GM19372 (cell line): ENCODE results near the gene GIPC3.
"Not testable (repeated sequence)": the region's sequence is repeated elsewhere in the genome, so short reads cannot be mapped to it uniquely, and the experiment has no call there.

Source experiments
- ATAC-seq: cut with Tn5 transposase; IDR thresholded peaks from one replicate; pipeline ENCODE4 v1.9.1; 2021; ENCODE audit warnings: mild to moderate bottlenecking, low read depth, moderate library complexity; ENCODE audit not compliant: unreplicated experiment

The GIPC3 gene

GRCh38 chr19:3549816-3550215 lies 35.5 kb upstream of the GIPC3 start:
- ATAC-seq = no peak

- ATAC-seq = no peak
Observed at GRCh38 chr19:3550947-3551791, 34.1 kb upstream of the GIPC3 start.

- ATAC-seq = no peak
Observed at GRCh38 chr19:3551792-3552095, 33.5 kb upstream of the GIPC3 start.

GRCh38 chr19:3554254-3555083 lies 30.8 kb upstream of the GIPC3 start:
- no peak for ATAC-seq

- ATAC-seq = no peak
Observed at GRCh38 chr19:3555653-3556422, 29.4 kb upstream of the GIPC3 start.

GRCh38 chr19:3556423-3556977 lies 28.8 kb upstream of the GIPC3 start:
- ATAC-seq = no peak

DNA sequence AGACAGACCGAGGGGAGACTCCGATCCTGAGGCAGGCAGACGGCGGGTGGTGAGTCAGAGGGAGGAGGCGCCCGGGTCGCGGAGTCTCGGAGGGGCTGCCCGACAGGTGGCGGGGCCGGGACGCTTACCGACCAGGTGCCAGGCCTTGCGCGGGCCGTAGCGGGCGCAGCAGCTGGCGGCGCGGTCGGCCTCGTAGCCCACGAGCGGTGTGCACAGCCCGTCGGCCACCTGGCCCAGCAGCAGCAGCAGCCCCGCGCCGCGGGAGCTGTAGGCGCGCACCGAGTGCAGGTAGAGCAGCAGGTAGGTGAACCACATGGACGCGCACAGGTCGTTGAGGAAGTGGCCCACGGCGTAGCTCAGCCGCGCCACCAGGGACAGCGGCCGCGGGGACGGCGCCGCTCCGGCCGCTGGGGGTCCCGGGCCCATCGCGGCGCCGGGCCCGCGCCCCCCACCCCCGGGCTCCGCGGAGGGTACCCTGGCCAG lies 28.3 kb upstream of the GIPC3 start:
- ATAC-seq = peak; percentile 32

DNA sequence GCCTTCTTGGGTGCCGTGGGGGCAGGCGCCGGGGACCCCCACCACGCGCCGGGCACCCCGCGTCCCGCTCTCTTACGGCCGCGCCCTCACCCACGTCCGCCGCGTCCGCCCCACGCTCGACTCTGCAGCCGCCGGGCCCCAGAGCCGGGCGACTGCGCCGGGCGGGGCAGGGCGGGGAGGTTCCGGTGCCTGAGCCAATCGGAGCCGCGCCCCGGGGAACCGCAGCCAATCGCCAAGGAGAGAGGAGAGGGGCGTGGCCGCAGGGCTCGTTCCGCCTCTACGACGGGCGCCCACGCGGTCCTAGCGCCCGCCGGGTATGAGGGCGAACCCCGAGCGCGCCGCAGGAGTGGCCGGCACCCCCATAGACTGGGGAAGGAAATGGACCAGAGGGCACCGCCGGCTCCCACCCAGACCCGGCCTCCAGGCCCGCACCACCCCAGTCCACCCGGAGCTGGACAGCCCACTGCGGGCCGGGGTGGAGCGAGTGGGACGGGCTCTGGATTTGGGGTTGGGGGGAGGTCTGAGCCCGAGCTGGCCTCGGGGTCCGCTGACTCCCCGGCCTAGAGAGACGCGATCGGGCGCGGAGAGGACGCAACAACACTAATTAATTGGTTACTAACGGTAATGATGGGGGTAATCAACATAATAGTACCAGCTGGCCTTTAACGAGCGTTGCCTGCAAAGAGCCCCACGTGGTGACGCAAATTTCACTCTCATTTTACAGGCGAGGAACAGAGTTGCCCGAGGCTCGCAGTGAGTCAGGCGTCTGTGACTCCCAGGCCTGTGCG lies 27.6 kb upstream of the GIPC3 start, which contains the start of gene MFSD12:
MFSD12 (minus strand) TSS at position 126 of the 788 bp plus-strand sequence. CDS start 183 bp downstream, outside the sequence.
- peak; percentile 89 for ATAC-seq

GRCh38 chr19:3563709-3564524 lies 21.4 kb upstream of the GIPC3 start:
- no peak for ATAC-seq

DNA sequence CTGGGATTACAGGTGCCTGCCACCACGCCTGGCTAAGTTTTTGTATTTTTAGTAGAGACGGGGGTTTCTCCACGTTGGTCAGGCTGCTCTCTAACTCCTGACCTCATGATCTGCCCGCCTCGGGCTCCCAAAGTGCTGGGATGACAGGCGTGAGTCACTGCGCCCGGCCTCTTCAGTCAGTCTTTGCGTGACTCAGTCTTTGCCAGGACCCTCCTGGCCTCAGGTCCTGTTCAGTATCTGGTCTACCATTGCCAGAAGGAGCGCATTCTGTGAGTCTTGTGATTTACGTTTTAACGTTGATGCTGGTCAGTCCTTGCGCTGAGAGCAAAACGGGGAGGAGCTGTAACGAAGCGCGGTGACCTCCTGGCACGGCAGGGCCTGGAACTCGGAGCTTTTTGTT lies 20.1 kb upstream of the GIPC3 start:
- no peak for ATAC-seq

DNA sequence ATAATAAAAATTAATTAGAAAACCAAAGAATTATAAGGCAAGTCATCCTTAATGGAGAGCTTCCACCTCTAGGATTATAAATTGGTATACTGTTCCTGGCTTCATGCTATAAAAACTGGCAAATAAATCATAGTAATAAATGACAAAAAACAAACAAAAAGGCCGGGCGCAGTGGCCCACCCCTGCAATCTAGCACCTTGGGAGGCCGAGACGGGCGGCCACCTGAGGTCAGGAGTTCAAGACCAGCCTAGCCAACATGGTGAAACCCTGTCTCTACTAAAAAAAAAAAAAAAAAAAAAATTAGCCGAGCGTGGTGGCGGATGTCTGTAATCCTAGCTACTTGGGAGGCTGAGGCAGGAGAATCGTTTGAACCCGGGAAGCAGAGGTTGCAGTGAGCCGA lies 15.2 kb upstream of the GIPC3 start:
- ATAC-seq = not testable (repeated sequence)

DNA sequence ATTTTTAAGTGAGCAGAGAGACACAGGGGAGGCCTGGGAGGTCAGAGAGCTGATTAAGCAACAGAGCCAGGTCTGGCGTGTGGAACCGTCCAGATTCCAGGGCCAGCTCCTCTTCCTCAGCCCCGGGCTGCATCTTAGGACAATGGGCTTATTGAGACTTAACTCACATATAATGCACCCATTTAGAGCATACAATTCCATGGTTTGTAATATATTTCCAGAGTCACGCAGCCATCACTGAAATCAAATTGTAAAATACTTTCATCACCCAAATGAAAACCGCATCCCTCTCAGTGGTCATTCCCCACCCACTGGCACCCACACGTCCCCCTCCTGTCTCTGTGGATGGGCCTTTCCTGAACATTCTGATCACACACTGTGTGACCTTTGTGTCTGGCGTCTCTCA lies 14.7 kb upstream of the GIPC3 start:
- ATAC-seq = no peak

DNA sequence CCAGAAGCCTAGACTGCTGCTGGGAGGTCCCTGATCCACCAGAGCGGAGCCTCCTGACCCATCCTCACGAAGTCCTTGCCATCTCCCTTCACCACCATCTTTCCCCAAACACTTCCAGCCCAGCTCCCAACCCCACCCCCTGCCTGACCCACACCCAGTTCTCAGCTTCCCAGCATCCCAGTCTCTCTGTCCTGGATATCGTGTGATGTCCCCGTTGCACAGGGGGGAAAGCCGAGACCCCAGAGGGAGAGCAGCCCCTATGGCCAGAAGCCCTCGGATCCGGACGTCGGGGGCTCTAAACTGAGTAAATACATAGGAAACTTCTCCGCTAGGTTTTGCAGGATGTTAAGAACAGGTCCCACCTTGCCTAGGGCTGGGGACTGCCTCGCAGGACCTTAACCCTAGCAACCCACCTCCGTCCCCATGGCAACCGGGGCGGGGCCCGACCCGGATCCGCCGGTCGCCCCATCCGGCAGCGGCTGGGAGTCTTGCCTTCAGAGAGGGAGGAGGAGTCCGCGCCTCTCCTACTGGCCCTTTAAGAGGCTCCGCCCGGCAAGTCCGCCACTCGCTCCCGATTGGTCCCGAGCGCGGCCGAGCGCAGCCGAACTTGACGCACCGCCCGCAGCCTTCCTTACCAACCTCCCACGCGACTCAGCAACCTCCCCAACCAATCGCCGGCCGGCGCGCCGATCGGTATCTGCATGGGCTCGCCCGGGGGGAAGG lies 13.0 kb upstream of the GIPC3 start:
- peak; percentile 84 for ATAC-seq

GRCh38 chr19:3572855-3573161 lies 12.5 kb upstream of the GIPC3 start, which contains the start of gene HMG20B:
HMG20B (plus strand) TSS chr19:3572944; CDS start chr19:3573310, 366 bp downstream.
- ATAC-seq = no peak

DNA sequence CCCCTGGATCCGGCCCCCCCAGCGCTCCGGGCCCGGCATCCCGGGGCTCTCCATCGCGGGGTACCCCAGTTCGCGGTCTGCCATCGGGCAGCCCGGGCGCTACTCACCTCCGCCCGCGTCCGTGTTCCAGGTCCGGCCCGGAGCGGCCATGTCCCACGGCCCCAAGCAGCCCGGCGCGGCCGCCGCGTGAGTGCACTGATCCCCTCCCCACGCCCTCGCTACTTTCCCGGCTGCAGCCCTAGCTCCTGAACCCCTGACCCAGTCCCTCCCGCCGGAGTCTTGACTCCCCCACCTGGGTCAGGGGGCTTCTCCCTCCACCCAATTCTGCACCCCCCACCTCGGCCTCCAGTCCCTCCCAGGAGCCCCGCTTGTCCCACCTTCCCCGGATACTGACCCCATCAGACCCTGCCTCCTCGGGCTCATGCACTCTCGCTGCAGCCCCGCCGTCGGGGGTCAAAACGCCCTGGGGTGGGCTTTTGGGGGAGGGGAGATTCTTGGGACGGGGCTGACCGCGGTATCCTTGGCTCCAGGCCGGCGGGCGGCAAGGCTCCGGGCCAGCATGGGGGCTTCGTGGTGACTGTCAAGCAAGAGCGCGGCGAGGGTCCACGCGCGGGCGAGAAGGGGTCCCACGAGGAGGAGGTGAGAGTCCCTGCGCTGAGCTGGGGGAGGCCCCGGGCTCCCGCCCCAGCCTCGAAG lies 12.0 kb upstream of the GIPC3 start:
- no peak for ATAC-seq

DNA sequence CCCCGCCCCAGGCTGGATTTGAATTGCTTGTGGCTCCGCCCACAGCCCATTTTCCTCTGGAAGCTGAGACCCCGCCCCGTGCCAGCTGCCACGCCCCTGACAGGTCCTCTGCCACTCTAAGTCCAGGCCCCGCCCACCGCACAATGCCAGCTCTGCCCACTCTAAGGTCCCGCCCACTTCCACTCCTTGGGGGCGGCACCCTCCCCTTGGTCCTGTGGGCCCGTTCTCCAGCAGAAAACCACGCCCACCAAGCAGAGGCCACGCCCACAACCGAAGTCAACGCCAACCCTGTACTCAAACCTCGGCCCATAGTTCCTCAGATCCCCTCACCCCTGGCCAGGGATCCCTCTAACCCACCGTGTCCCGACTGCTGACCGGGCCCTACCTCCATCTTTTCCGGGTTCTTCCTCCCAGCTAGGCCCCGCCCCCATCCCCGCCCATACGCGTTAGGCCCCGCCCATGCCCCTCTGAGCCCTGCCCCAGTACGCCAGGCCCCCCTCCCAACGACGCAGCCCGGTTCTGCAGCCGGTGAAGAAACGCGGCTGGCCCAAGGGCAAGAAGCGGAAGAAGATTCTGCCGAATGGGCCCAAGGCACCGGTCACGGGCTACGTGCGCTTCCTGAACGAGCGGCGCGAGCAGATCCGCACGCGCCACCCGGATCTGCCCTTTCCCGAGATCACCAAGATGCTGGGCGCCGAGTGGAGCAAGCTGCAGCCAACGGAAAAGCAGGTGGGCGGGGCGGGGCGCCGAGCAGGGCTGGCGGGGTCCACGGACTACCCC lies 11.2 kb upstream of the GIPC3 start:
- ATAC-seq = no peak

DNA sequence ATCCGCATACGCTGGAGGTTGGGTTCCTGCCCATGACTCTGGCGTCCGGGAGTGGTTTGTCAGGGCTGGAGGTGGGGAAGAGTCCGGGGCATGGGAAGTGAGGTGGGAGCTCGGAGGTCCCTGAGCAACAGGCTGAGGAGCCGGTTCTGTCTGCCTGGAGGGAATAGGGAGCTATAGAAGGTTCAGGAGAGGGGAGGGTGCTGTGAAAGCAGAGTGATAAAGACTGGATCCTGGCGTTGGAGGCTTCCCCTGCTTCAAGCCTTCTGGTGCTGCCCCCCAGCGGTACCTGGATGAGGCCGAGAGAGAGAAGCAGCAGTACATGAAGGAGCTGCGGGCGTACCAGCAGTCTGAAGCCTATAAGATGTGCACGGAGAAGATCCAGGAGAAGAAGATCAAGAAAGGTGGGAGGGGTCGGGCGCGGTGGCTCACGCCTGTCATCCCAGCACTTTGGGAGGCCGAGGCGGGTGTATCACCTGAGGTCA lies 10.0 kb upstream of the GIPC3 start:
- no peak for ATAC-seq
